GM18907 (cell line): ENCODE results near the gene RARB.
A peak's percentile ranks its signal among the peaks of the same experiment; 100 is the strongest.

Experiments
- ATAC-seq: cut with Tn5 transposase; IDR thresholded peaks from one replicate; pipeline ENCODE4 v1.9.1; 2021; ENCODE audit warnings: mild to moderate bottlenecking, moderate library complexity; ENCODE audit not compliant: unreplicated experiment

Gene RARB

GRCh38 chr3:25589104-25589782 lies 161.2 kb downstream of the RARB start:
- ATAC-seq, result no peak

DNA sequence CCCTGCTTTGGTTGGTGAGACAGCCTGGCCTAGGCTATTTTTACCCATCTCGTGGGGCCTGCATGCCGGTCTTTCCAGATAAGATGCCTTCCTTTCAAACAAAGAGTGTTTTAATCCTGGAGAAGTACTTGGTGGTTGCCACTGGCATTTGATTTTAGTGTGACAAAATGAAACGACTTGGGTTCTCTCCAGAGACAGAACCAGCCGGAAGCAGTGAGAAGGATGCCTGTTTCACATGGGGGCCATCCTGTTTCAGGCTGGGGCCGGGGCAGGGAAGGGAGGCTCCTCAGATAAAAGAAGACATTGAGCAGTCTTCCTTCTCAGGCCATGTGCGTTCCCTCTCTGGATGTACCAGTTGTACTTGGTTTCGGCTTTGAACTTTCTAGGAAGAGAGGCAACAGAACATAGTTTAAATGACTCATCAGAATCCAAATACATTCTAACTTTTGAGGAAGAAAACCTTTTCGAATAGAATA lies 161.8 kb downstream of the RARB start:
- no peak for ATAC-seq

- peak; percentile 48 for ATAC-seq
Measured at GRCh38 chr3:25592510-25592968, 164.5 kb downstream of the RARB start.

- ATAC-seq, result no peak
Measured at GRCh38 chr3:25593001-25593400, 164.9 kb downstream of the RARB start.

DNA sequence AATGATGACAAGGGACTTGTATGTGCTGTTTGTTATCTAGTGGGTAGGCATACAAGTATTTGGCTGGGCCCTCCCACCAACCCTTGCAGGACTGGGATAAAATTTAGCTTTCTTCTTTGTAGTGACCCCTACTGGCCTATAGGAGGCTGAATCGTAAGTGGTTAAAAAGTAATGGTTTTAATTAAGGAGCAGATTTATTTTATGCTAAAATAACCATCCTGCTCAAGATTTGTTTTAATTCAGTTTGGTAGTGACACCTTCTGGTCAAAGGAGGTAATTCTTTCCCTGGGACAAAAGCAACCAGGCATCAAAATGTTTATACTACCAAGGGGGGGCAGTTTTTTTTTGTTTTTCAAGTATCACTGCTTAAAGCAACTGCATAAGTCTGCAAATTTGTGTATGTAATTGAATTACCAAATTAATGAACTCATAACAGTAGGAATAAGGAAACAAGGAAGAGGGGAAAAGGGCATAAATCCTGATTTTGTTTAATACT lies 166.0 kb downstream of the RARB start:
- peak; percentile 66 for ATAC-seq

DNA sequence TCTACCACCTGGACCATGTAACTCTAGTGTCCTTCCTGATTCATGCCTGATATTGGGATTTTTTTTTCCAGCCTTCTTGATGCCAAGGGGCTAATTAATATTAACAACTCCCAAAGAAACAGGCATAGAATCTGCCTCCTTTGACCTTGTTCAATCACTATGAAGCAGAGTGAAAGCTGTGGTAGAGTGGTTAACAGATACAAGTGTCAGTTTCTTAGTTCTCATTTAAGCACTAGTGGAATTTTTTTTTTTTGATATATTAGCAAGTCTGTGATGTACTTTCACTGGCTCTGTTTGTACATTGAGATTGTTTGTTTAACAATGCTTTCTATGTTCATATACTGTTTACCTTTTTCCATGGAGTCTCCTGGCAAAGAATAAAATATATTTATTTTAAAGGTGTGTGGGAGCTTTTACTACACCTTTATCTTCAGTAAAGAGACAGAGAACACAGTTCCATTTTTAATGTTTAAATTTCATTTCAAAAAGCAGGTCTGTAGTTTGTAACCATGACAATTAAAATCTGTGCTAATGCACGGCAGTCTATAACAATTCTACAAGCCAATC lies 169.6 kb downstream of the RARB start:
- ATAC-seq, result no peak

- no peak for ATAC-seq
Measured at GRCh38 chr3:25603703-25604102, 175.6 kb downstream of the RARB start.

DNA sequence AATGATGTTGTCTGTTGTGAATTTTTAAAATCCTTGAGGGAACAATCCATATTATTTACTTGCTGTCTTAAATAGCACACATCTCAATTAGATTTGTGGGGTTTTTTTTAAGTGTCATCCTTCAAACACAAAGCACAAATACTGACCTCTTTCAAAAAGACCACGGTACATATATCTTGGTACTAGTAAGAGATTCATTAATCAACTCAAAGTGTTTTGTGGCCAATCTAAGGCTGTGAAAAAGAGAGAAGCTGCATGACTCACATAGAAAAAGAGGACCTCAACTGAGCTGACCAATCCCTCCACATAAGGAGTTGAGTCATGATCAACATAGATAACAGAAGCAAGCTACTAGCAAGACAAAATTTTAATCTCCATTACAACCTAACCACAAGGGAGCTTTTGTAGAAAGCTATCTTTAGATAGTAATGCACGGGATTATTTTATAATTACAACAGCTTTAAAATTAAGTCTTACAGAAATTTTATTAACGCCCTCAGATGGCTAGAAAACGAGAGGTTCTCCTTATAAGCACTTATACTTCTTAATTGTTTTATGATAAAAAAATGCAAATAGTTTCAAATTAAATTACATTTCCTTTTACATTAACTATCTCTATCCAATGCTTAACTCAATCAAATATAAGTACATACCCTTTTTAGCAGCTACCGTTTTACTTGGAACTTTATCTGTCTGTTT lies 176.2 kb downstream of the RARB start:
- peak; percentile 69 for ATAC-seq

DNA sequence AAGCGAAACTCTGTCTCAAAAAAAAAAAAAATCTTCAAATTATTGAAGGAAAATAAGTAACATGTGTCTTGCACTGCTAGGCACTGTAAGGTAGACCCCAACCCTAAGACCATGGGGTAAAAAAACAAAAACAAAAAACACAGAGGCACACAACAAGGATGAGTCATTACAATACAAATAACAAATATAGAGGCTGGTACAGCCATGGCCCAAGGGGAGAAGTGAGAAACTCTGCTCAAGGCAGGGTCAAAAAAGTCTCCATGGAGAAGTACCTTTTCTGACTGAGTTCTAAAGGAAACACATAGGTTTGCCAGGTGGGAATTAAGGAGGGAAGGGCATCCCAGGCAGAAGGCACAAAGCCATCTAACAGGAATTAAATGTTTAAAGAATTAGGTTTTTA lies 182.1 kb downstream of the RARB start:
- peak; percentile 45 for ATAC-seq

DNA sequence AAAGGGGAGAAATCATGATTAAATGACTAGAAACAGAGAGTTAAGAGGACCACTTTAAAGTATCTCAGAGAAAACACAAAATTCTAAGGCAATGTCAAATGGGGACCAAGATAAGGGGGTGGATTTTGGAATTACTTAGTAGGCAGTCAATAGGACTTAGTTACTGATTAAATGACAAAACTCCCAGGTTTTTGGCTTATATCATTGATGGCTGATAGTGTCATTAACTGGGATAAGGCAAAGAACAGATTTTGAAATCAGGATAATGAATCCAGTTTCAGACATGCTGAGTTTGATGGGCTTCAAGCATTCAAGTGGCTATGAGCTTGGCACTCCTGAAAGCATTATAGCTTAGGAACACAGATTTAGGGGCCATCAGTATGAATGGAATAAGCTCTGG lies 182.7 kb downstream of the RARB start:
- ATAC-seq, result no peak

DNA sequence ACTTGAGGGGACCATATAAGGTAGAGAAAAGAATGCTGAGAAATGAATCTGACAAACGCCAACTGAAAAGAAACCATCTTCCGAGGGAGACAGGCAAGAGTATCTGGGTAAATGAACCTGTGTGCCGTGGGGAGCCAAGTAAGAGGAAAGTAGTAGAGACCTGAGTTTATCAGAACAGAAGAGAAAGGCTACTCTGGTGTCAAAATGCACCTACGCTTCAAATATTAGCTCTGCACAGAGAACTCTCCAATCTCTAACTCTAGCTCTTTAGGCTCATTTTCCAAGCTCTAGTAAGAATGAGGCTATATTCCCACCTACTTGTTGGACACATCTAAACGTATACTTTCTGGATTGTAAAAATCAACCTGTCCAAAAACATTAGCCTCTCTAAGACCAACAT lies 183.1 kb downstream of the RARB start:
- ATAC-seq, result no peak

- no peak for ATAC-seq
Measured at GRCh38 chr3:25618028-25618427, 190.0 kb downstream of the RARB start.

- no peak for ATAC-seq
Measured at GRCh38 chr3:25619382-25619781, 191.3 kb downstream of the RARB start.

GRCh38 chr3:25620493-25620892 lies 192.4 kb downstream of the RARB start:
- no peak for ATAC-seq

DNA sequence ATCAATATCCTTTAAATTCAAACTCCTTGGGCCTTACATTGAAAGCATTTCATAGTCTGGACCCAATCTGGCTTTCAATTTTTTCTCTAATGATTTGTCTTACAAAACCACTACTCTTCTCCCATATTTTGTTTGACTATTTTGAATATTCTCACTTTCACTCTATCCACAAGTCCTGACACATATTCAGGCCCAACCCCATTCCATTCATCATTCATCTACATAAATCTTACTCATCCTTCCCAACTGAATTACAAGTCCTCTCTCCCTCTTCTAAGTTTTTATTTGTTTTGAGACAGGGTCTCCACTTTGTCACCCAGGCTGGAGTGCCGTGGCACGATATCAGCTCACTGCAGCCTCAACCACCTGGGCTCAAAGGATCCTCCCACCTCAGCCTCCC lies 193.0 kb downstream of the RARB start:
- no peak for ATAC-seq

GRCh38 chr3:25631989-25632388 lies 203.9 kb downstream of the RARB start:
- no peak for ATAC-seq

- ATAC-seq, result no peak
Measured at GRCh38 chr3:25633919-25634318, 205.9 kb downstream of the RARB start.

DNA sequence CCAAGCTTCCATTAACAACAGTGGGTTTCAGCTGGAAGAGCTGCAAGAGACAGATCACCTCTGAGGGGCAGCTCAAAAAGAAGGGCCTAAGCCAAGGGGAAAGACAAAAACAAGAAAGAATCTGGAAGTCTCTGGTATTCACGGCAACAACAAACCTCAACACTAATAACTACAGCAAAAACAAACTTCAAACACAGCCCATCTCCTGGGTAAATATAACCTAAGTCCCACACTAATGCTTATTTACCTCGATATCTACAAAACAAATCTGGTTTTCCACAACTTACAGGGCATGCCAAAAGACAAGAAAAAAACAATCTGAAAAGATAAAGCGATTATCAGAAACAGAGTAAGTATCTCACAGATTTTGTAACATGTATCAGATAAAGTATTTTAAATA lies 207.0 kb downstream of the RARB start:
- no peak for ATAC-seq
